ENCODE results near the gene BEND2.

Gene BEND2

GRCh38 chrX:18151649-18152048 lies 69.0 kb downstream of the BEND2 start:
- in situ Hi-C loops (cut with MboI; ENCODE audit: low sequenced_read_pairs, unreplicated experiment): no loop called here
- TF ChIP-seq CTCF (IDR thresholded peaks at IDR 0.05; ENCODE audit: borderline replicate concordance, control extremely low read depth, extremely low read depth, insufficient read depth, missing control alignments): no peak
- no peak for DNase-seq (ENCODE audit: low spot score)

DNA sequence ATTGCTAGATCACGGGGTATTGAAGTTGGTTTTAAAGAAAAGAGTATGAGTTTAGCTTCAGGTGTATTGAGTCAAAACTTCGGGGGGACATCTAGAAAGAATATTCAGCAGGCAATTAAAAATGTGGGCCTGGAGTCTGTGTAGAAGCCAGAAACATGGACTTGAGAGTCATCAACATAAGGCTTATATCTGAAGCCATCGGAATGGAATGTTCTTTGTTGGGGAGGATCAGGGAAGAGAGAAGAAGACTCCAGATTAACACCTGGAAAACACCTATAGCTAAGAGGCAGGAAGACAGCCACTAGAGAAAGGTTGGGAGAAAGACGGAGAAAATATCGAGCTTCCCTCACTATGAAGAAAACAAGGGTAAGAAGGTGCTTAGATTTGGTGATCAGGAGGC lies 69.5 kb downstream of the BEND2 start:
- DNase-seq (ENCODE audit: low spot score): no peak
- in situ Hi-C loops (cut with MboI; ENCODE audit: low sequenced_read_pairs, unreplicated experiment): no loop called here

GRCh38 chrX:18149454-18149853 lies 71.2 kb downstream of the BEND2 start:
- in situ Hi-C loops (cut with MboI; ENCODE audit: low sequenced_read_pairs, unreplicated experiment): no loop called here
- TF ChIP-seq CTCF (IDR thresholded peaks at IDR 0.05; ENCODE audit: borderline replicate concordance, control extremely low read depth, extremely low read depth, insufficient read depth, missing control alignments): no peak
- no peak for DNase-seq (ENCODE audit: low spot score)

More for the DNA sequence above, 69.5 kb downstream of the BEND2 start:
- no peak for TF ChIP-seq CTCF (IDR thresholded peaks at IDR 0.05; ENCODE audit: borderline replicate concordance, control extremely low read depth, extremely low read depth, insufficient read depth, missing control alignments)

- in situ Hi-C loops (cut with MboI; ENCODE audit: low sequenced_read_pairs, unreplicated experiment): no loop called here
- no peak for DNase-seq (ENCODE audit: low spot score)
- TF ChIP-seq CTCF (IDR thresholded peaks at IDR 0.05; ENCODE audit: borderline replicate concordance, control extremely low read depth, extremely low read depth, insufficient read depth, missing control alignments): no peak
Measured at GRCh38 chrX:18146954-18147353, 73.7 kb downstream of the BEND2 start.

DNA sequence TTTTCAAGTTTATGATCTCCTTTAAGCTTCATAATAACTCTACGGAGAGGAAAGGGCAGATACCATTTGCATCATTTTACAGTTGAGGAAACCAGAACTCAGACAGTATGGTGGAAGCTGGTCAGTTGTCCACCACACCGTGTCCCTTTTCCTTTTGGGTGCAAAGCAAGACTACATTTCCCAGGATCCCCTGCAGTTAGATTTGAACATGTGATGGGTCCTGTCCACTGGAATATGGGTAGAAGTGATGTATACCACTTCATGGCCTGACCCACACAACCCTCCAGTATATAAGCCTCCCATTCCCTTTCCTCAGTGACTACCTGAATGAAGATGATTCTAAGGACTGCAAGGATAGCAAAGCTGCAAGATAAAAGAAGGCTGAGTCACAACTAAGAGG lies 74.7 kb downstream of the BEND2 start:
- TF ChIP-seq CTCF (IDR thresholded peaks at IDR 0.05; ENCODE audit: borderline replicate concordance, control extremely low read depth, extremely low read depth, insufficient read depth, missing control alignments): no peak
- DNase-seq (ENCODE audit: low spot score): no peak
- in situ Hi-C loops (cut with MboI; ENCODE audit: low sequenced_read_pairs, unreplicated experiment): no loop called here

DNA sequence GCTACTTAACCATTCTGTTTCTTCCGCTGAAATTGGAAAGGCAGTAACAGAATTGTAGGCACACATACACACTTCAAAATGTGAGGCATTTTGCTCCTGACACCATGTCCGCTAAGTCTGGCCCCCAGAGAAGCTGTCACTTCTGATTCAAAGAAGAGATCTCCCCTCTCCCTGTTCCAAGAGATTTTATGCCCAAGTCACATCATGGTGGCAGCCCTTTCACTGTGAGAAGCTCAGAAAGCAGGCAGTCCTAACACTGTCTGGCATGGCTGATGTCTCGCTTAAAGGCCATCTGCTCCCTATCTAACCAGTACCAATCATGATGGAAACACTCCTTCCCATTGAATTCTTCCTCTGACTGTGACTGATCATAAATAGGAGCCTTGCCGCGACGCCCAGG lies 83.9 kb downstream of the BEND2 start:
- in situ Hi-C loops (cut with MboI; ENCODE audit: low sequenced_read_pairs, unreplicated experiment): no loop called here
- no peak for DNase-seq (ENCODE audit: low spot score)
- TF ChIP-seq CTCF (IDR thresholded peaks at IDR 0.05; ENCODE audit: borderline replicate concordance, control extremely low read depth, extremely low read depth, insufficient read depth, missing control alignments): no peak

GRCh38 chrX:18133605-18134004 lies 87.1 kb downstream of the BEND2 start:
- DNase-seq (ENCODE audit: low spot score): no peak
- no peak for TF ChIP-seq CTCF (IDR thresholded peaks at IDR 0.05; ENCODE audit: borderline replicate concordance, control extremely low read depth, extremely low read depth, insufficient read depth, missing control alignments)
- in situ Hi-C loops (cut with MboI; ENCODE audit: low sequenced_read_pairs, unreplicated experiment): no loop called here
